Immature natural killer cell (primary cell): ENCODE measurements around the gene ARID4B. TPM values are rescaled to one million over a fixed set of nuclear protein-coding genes. Genes with fewer than 3 reads are reported as not detected.
A peak's percentile ranks its signal among the peaks of the same experiment; 100 is the strongest.

Experiments used
- DNase-seq, 3 donors: peaks; one replicate each; pipeline ENCODE4 v3.0.0; 2022; ENCODE audit warnings: mixed read lengths in 1 of 3
- H3K27ac Mint-ChIP-seq, 6 donors: one replicate each; pipeline ENCODE4 v1.8.0; 2020; ENCODE audit warnings: mixed read lengths in 6 of 6, mild to moderate bottlenecking in 5 of 6, inconsistent platforms in 4 of 6, moderate library complexity in 3 of 6
- H3K27me3 Mint-ChIP-seq, 3 donors: one replicate each; pipeline ENCODE4 v1.8.0; 2020 to 2021; ENCODE audit warnings: low read depth in 3 of 3, mild to moderate bottlenecking in 3 of 3, mixed read lengths in 3 of 3, moderate library complexity in 3 of 3, inconsistent platforms in 1 of 3
- H3K36me3 Mint-ChIP-seq, 3 donors: one replicate each; pipeline ENCODE4 v1.8.0; 2020; ENCODE audit warnings: mixed read lengths in 3 of 3, inconsistent platforms in 2 of 3, mild to moderate bottlenecking in 2 of 3
- H3K4me1 Mint-ChIP-seq, 2 donors: one replicate each; pipeline ENCODE4 v1.8.0; 2020; ENCODE audit warnings: inconsistent platforms in 2 of 2, mild to moderate bottlenecking in 2 of 2, mixed read lengths in 2 of 2, moderate library complexity in 1 of 2
- H3K4me3 Mint-ChIP-seq, 5 donors: one replicate each; pipeline ENCODE4 v1.8.0; 2020; ENCODE audit warnings: mild to moderate bottlenecking in 5 of 5, mixed read lengths in 5 of 5, inconsistent platforms in 3 of 5, moderate library complexity in 3 of 5
- H3K9me3 Mint-ChIP-seq, 6 donors: one replicate each; pipeline ENCODE4 v1.8.0; 2020; ENCODE audit warnings: mild to moderate bottlenecking in 6 of 6, mixed read lengths in 6 of 6, inconsistent platforms in 4 of 6, moderate library complexity in 3 of 6
- polyA plus RNA-seq, 3 donors: library from polyadenylated mRNA; unstranded; fragments of 300-500 nt; fragmentation: Illumina TruSeq; gene quantifications; one replicate each; pipeline ENCODE4 v1.2.3, GENCODE V29; 2021

The ARID4B gene
- polyA plus RNA-seq, 3 donors from 2014 or later: 28.3 to 77.9 (median 34.2) TPM

GRCh38 chr1:235342471-235342870, 14.5 kb upstream of the ARID4B start:
- Mint-ChIP-seq H3K9me3 (no peaks in the 10 kb centered on the region), H3K4me1 (peaks cover 0 to 1% of the 10 kb centered on the region in 2 donors), H3K27me3 (peaks cover 0 to 3% (median 0%) of the 10 kb centered on the region in 3 donors), H3K27ac (peak overlapping the region in 1 of 6 donors; percentile 28), H3K4me3 (no peak overlapping the region), H3K36me3 (peaks cover 13 to 21% (median 13%) of the 10 kb centered on the region in 3 donors)
- no peak for DNase-seq

DNA sequence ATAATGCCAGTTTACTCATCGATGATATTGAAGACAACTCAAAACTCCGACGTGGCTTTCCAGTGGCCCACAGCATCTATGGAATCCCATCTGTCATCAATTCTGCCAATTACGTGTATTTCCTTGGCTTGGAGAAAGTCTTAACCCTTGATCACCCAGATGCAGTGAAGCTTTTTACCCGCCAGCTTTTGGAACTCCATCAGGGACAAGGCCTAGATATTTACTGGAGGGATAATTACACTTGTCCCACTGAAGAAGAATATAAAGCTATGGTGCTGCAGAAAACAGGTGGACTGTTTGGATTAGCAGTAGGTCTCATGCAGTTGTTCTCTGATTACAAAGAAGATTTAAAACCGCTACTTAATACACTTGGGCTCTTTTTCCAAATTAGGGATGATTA, 14.1 kb upstream of the ARID4B start:
- peaks cover 0 to 3% (median 0%) of the 10 kb centered on the region in 3 donors for H3K27me3 Mint-ChIP-seq
- no peak overlapping the region for H3K4me3 Mint-ChIP-seq
- no peak for DNase-seq
- H3K4me1 Mint-ChIP-seq: peaks cover 3 to 6% of the 10 kb centered on the region in 2 donors
- peaks cover 13 to 21% (median 13%) of the 10 kb centered on the region in 3 donors for H3K36me3 Mint-ChIP-seq
- H3K9me3 Mint-ChIP-seq: no peaks in the 10 kb centered on the region
- no peak overlapping the region for H3K27ac Mint-ChIP-seq

DNA sequence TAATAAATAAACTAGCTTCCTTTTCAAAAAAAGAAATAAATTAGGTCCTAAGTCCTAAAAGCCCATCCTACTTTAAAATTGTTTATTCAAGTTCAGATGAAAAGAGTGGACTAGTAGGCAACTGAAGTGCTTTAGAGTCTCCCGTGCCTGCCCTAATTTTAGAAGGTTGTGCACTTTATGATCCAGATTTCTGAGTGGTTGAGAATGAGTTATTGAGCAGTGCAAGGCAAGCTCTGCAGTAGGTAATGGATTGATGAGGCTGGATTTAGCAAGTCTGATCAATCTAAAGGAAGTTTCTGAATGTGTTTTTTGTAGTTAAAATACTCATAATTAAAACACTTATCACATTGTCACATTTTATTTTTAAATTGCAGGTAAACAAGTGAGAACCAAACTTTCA, 13.4 kb upstream of the ARID4B start:
- H3K27me3 Mint-ChIP-seq: peaks cover 0 to 3% (median 0%) of the 10 kb centered on the region in 3 donors
- H3K36me3 Mint-ChIP-seq: peaks cover 13 to 25% (median 13%) of the 10 kb centered on the region in 3 donors
- H3K27ac Mint-ChIP-seq: no peak overlapping the region

DNA sequence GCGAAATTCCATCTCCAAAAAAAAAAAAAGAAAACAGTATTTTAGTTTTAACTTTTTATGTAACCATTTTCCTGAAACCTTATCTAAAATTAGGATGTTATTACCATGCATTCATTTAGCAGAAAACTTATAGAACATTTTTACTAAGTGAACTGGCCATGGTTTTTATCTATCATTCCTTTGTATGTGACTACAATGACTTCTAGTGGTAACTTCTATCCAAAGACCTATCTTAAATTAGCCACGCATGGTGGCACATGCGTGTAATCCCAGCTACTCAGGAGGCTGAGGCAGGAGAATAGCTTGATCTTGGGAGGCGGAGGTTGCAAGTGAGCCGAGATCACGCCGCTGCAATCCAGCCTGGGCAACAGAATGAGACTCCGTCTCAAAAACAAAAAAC, 11.8 kb upstream of the ARID4B start:
- H3K9me3 Mint-ChIP-seq: no peaks in the 10 kb centered on the region

More for the DNA sequence above, 13.4 kb upstream of the ARID4B start:
- H3K4me1 Mint-ChIP-seq: peaks cover 8 to 13% of the 10 kb centered on the region in 2 donors
- H3K9me3 Mint-ChIP-seq: no peaks in the 10 kb centered on the region
- H3K4me3 Mint-ChIP-seq: no peak overlapping the region
- DNase-seq: no peak

GRCh38 chr1:235336903-235337302, 8.9 kb upstream of the ARID4B start:
- Mint-ChIP-seq H3K4me3 (peak overlapping the region; percentile 63 to 77 (median 70)), H3K4me1 (peaks cover 11 to 17% of the 10 kb centered on the region in 2 donors), H3K27me3 (no peaks in the 10 kb centered on the region), H3K27ac (peak overlapping the region; percentile 81 to 93 (median 90)), H3K9me3 (no peaks in the 10 kb centered on the region), H3K36me3 (peaks cover 0 to 9% (median 3%) of the 10 kb centered on the region in 3 donors)
- peak; percentile 41 to 50 (median 42) for DNase-seq

More for the DNA sequence above, 11.8 kb upstream of the ARID4B start:
- Mint-ChIP-seq H3K4me1 (peaks cover 8 to 13% of the 10 kb centered on the region in 2 donors), H3K36me3 (peaks cover 3 to 14% (median 4%) of the 10 kb centered on the region in 3 donors), H3K27ac (peak overlapping the region in 4 of 6 donors; percentile 23 to 64 (median 50)), H3K4me3 (no peak overlapping the region), H3K27me3 (no peaks in the 10 kb centered on the region)
- no peak for DNase-seq

GRCh38 chr1:235331401-235331800, 3.4 kb upstream of the ARID4B start:
- Mint-ChIP-seq H3K4me1 (peaks cover 9 to 11% of the 10 kb centered on the region in 2 donors), H3K36me3 (peaks cover 0 to 3% (median 0%) of the 10 kb centered on the region in 3 donors), H3K9me3 (no peaks in the 10 kb centered on the region), H3K27ac (peak overlapping the region in 3 of 6 donors; percentile 26 to 78 (median 46)), H3K4me3 (peak overlapping the region in 3 of 5 donors; percentile 29 to 52 (median 44)), H3K27me3 (peaks cover 6 to 10% (median 7%) of the 10 kb centered on the region in 3 donors)
- DNase-seq: no peak

DNA sequence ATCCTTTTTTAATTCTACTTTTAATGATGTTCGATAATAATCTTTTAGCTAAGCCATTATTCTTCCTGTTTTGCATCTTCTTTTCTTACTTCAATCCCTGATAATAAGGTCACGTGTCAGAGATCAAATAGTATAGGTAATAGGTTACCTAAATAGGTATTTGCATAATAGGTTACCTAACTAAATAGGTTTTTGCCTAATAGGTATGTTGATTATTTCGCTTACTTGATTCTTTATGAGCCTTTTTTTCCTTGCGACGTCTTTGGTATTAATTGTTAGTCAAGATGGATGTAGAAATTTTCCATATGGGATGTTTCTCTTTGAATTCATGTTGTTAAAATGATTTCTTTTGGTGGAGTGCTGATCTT, 2.9 kb upstream of the ARID4B start:
- DNase-seq: no peak
- H3K4me3 Mint-ChIP-seq: peak overlapping the region in 3 of 5 donors; percentile 29 to 52 (median 44)
- H3K4me1 Mint-ChIP-seq: peaks cover 14 to 15% of the 10 kb centered on the region in 2 donors
- no peaks in the 10 kb centered on the region for H3K9me3 Mint-ChIP-seq
- H3K36me3 Mint-ChIP-seq: peaks cover 0 to 3% (median 0%) of the 10 kb centered on the region in 3 donors
- peaks cover 7 to 10% (median 9%) of the 10 kb centered on the region in 3 donors for H3K27me3 Mint-ChIP-seq
- peak overlapping the region in 2 of 6 donors; percentile 74 to 78 for H3K27ac Mint-ChIP-seq

DNA sequence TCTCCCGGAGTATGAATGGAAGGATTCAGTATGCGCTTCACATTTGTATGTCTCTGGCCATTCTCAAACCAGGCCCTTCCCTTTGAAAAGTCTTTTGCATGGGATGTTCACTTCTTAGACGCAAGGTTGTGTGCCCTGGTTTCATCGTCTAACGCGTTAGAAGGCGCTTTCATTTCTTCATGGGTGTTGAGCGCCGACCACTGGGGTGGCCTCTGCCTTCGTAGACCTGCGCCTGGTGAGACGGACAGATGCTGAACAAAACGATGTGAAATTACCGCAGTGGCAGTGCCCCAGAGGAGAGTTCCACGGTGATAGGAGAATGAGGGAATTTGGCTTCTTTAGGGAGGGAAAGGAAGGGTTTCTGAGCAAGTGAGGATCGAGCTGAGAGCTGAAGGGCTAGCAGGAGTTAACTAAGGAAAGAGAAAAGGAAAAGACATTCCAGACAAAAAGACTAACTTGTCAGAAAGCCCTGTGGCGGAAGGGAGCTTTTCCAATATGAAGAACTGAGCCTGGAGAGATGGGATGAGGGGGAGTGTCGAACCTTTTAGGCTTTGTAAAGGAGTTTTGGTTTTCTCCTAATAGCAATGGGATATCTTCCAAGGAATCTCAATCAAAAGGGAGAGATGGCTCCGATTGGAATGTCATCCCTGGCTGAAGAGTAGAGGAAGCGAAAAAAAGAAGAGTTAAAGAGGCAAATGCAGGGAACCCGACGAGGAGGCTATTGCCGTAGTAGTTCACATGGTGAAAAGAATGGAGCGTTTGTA, 1.3 kb upstream of the ARID4B start:
- no peak overlapping the region for H3K27ac Mint-ChIP-seq
- no peak overlapping the region for H3K4me3 Mint-ChIP-seq
- peaks cover 7 to 10% (median 9%) of the 10 kb centered on the region in 3 donors for H3K27me3 Mint-ChIP-seq
- DNase-seq: peak; percentile 69 to 72 (median 70)
- H3K9me3 Mint-ChIP-seq: no peaks in the 10 kb centered on the region
- H3K4me1 Mint-ChIP-seq: peaks cover 28 to 31% of the 10 kb centered on the region in 2 donors
- peaks cover 0 to 3% (median 0%) of the 10 kb centered on the region in 3 donors for H3K36me3 Mint-ChIP-seq

DNA sequence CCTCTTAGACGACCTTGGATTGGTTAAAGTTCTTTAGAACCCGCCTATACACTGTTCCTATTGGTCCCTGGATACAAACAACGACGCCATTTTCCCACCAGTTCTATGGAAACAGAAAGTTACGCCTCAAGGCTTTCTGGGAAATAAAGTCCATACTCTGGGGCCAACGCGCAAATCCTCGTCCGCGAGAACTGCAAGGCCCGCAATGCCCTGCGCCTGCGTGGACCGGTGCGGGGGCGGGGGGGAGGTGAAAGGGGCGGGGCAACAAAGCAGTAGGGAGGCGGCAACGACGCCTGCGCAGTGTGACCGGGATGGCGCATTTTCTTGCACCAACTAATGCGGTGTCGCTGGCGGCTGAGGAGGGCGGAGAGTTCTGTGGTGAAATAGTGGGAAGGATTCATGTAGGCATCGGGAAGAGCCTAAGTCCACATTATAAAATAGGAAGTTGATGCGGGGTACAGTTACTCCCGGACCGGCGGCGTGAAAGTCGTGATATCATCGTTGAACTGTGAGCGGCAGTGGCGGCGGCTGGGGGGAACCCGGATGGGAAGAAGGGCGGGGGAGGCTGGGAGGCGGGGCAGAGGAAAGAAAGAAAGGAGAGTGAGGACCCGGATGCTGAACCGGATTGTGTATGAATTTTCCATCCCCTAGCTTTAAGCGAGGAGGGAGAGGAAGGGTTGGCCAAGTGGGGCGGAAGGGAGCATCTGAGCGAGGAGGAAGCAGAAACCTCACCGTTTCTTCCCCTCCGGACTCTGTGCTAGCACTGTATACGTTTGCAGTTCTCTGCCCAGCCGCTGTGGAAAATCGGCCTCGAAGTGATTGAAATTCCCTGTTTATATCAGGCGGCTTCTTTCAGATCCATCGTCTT, 526 bp upstream of the ARID4B start, which contains the start of gene GGPS1:
Gene GGPS1 (plus strand): TSS at position 300 of the 868 bp plus-strand sequence. CDS start 6,695 bp downstream, outside the sequence.
- Mint-ChIP-seq H3K36me3 (peaks cover 0 to 3% (median 0%) of the 10 kb centered on the region in 3 donors), H3K4me3 (no peak within 1 kb of the TSS), H3K27ac (peak within 1 kb of the TSS in 1 of 6 donors; percentile 89), H3K4me1 (peaks cover 32% of the 10 kb centered on the region in 2 donors), H3K9me3 (no peaks in the 10 kb centered on the region), H3K27me3 (peaks cover 7 to 12% (median 10%) of the 10 kb centered on the region in 3 donors)
- DNase-seq: peak; percentile 96 to 98 (median 97)

GRCh38 chr1:235326719-235327558, 1.0 kb downstream of the ARID4B start:
- peaks cover 40 to 47% of the 10 kb centered on the region in 2 donors for H3K4me1 Mint-ChIP-seq
- H3K4me3 Mint-ChIP-seq: peak overlapping the region; percentile 93 to 99 (median 99)
- no peaks in the 10 kb centered on the region for H3K9me3 Mint-ChIP-seq
- H3K27ac Mint-ChIP-seq: peak overlapping the region in 5 of 6 donors; percentile 95 to 99 (median 96)
- peaks cover 0 to 3% (median 0%) of the 10 kb centered on the region in 3 donors for H3K36me3 Mint-ChIP-seq
- DNase-seq: peak; percentile 75 to 77 (median 76)
- peaks cover 7 to 12% (median 12%) of the 10 kb centered on the region in 3 donors for H3K27me3 Mint-ChIP-seq

DNA sequence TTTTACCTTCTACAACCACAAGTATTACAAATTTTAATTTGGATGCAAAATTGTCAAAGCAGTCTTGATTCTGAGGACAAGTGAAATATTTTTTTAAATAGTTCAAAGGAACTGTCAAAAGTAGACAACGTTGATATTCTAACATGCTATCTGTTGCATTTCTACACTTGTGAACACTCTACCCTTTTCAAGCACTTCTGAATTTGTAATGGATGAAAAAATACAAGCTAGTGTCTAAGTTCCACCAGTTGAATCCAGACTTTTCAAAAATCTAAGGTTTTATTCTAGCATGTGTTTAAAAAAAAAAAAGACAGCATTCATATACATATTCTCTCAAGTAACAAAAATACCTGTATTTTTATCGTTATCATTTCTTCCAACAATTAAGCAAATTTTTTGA, 2.1 kb downstream of the ARID4B start:
- Mint-ChIP-seq H3K9me3 (no peaks in the 10 kb centered on the region), H3K4me1 (peaks cover 51 to 58% of the 10 kb centered on the region in 2 donors), H3K27ac (peak overlapping the region in 5 of 6 donors; percentile 95 to 99 (median 96)), H3K4me3 (peak overlapping the region; percentile 93 to 99 (median 99)), H3K27me3 (peaks cover 7 to 20% (median 12%) of the 10 kb centered on the region in 3 donors), H3K36me3 (peaks cover 0 to 3% (median 0%) of the 10 kb centered on the region in 3 donors)
- DNase-seq: no peak

GRCh38 chr1:235325139-235325538, 2.8 kb downstream of the ARID4B start:
- Mint-ChIP-seq H3K27ac (peak overlapping the region in 4 of 6 donors; percentile 55 to 99 (median 96)), H3K36me3 (peaks cover 0 to 4% (median 3%) of the 10 kb centered on the region in 3 donors), H3K9me3 (no peaks in the 10 kb centered on the region), H3K4me3 (peak overlapping the region; percentile 93 to 99 (median 99)), H3K4me1 (peaks cover 58 to 65% of the 10 kb centered on the region in 2 donors), H3K27me3 (peaks cover 7 to 20% (median 12%) of the 10 kb centered on the region in 3 donors)
- no peak for DNase-seq
